HG03064 (cell line): Measurements from ENCODE around the gene TCF7L1.
"Not testable (repeated sequence)": the region's sequence is repeated elsewhere in the genome, so short reads cannot be mapped to it uniquely, and the experiment has no call there.

Experiments used
- ATAC-seq: cut with Tn5 transposase; IDR thresholded peaks from one replicate; pipeline ENCODE4 v1.9.1; 2021; ENCODE audit warnings: low read depth; ENCODE audit not compliant: unreplicated experiment

Gene TCF7L1

GRCh38 chr2:85309699-85310321, 176.6 kb downstream of the TCF7L1 start:
- no peak for ATAC-seq

GRCh38 chr2:85310330-85310729, 177.1 kb downstream of the TCF7L1 start:
- no peak for ATAC-seq

- no peak for ATAC-seq
These were observed 179.2 kb downstream of the TCF7L1 start for GRCh38 chr2:85312404-85312803.

DNA sequence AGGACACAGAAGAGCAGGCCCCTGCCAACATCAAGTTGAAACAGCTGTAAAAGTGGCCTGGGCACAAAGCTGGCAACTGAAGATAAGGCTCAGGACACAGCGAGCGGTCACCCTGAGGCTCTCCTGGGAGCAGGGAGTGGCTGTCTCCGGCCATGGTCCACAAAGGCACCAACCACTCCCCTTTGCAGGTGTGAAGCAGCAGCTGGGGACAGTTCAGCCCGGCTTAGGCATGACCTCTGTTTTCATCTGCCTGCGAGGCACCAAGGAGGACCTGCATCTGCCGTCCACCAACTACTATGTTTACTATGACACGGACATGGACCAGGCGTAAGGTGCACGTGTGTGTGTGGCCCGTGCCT, 181.7 kb downstream of the TCF7L1 start:
- ATAC-seq, result no peak

DNA sequence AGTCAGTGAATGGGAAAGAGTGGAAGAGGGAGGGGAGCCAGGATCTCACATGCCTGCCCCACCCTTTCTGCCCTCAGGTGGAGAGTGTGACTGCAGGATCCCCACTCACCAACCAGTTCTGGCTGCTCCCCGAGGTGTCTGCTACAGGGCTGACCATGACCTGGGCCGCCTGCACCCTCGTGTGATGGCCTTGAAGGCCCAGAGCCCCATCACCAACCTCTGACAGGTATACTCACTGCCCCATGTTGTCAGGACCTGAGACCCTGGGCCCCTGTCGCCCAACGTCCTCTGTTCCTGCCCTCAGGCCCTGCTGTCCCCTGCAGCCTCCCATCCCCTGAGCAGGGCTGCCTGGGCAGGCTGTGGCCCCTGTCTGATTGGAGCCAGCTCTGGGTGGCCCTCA, 182.7 kb downstream of the TCF7L1 start:
- ATAC-seq, result not testable (repeated sequence)

- ATAC-seq, result no peak
These were observed 185.3 kb downstream of the TCF7L1 start for GRCh38 chr2:85318222-85319074.

- no peak for ATAC-seq
These were observed 186.6 kb downstream of the TCF7L1 start for GRCh38 chr2:85319796-85320195.

DNA sequence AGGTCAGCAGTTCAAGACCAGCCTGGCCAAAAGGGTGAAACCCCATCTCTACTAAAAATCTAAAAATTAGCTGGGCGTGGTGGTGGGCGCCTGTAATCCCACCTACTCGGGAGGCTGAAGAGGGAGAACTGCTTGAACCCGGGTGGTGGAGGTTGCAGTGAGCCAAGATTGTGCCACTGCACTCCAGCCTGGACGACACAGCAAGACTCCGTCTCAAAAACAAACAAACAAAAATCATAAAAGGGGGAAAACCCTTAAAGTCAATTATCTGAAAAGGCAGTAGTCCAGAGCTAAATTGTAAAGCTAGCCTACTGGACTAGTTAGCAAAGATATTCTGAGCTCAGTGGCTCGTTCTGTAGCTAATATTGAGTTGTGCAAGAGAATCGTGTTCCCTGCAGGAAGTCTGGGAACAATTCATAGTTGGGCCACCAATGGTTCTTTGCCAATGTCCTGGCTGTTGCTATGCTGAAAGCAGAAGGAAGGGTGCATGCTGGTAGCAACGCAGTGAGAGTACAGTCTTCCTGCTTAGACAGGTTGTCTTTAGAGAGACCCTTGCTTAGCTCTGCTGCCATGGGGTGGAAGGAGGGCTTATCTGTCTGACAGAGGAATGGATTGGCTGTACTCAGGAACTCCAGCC, 190.3 kb downstream of the TCF7L1 start:
- no peak for ATAC-seq

DNA sequence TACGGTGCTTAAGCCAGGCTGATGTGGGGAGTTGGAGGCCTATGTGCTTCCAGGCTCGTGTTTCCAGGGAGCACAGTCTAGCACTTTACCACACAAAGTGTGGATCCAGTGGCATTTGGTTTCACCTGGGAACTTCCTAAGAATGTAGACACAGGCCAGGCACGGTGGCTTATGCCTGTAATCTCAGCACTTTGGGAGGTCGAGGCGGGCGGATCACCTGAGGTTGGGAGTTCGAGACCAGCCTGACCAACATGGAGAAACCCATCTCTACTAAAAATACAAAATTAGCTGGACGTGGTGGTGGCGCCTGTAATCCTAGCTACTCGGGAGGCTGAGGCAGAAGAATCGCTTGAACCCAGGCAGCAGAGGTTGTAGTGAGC, 190.8 kb downstream of the TCF7L1 start:
- not testable (repeated sequence) for ATAC-seq

GRCh38 chr2:85324639-85325465, 191.7 kb downstream of the TCF7L1 start:
- ATAC-seq, result no peak

- ATAC-seq, result no peak
These were observed 192.2 kb downstream of the TCF7L1 start for GRCh38 chr2:85325466-85325811.

DNA sequence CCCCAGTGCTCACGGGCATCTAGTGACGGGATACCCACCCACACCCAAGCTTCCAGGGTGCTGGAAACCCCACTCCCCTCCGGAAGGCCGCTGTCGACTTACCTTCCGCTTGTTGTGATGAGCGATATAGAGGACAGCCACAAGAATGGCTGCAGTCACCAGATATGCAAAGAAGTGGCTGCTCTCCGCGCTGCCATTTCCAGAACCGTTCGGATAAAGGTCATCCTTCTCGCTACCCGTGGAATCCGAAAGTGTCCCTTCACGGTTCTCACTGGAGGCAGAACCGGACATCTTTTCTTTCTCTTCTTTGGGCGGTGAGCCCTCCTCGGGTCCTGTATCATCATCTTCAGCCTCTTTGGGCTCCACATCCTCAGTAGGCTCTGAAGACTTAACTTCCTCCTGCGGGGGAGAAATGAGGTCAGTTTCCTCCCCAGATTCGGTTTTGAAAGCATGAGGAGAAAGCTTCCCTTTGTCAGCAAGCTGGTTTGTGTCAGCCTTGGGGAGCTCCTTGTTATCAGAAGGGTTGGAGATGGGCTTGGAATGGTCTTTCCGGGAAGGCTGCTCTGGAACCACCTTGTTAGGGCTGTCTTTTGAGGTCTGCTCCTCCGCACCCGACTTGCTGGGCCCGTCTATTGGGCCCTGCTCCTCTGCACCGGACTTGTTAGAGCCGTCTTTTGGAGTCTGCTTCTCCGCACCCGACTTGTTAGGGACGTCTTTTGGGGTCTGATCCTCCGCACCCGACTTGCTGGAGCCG, 193.4 kb downstream of the TCF7L1 start:
- no peak for ATAC-seq

DNA sequence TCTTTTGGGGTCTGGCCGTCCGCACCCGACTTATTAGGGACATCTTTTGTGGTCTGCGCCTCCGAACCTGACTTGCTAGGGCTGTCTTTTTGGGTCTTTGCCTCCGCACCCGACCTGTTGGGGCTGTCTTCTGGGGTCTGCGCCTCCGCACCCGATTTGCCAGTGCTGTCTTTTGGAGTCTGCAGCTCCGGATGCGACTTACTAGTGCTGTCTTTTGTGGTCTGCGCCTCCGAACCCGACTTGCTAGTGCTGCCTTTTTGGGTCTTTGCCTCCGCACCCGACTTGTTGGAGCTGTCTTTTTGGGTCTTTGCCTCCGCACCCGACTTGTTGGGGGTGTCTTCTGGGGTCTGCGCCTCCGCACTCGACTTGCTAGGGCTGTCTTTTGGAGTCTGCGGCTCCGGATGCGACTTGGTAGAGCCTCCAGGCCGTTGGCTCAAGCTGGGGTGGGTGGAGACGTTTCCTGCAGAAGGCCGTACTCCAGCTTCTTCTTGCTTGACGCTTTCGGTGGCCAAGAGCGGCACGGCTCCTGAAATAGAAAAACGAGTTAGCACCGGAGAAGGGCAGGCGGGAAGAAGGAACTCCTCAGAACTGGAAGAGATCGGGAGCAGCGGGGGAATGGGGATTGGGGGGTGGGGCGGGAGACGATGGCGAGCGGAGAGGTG, 194.1 kb downstream of the TCF7L1 start:
- ATAC-seq, result peak; percentile 48

- peak; percentile 88 for ATAC-seq
These were observed 194.8 kb downstream of the TCF7L1 start, which contains the start of gene TGOLN2 for GRCh38 chr2:85327822-85328617. Gene TGOLN2 (minus strand): TSS chr2:85327989. CDS start chr2:85327962, 27 bp downstream.

DNA sequence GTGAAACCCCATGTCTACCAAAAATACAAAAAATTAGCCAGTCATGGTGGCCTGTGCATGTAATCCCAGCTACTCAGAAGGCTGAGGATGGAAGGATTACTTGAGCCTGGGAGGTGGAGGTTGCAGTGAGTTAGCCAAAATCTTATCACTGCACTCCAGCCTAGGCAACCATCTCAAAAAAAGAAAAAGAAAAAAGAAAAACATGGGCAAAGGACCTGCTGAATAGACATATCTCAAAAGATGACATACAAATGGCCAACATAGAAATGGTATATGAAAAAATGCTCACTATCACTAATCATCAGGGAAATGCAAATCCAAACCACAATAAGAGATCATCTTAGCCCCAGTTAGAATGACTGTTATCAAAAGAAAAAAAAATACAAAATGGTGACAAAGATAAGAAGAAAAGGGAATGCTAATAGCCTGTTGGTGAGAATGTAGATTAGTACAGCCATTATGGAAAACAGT, 196.0 kb downstream of the TCF7L1 start:
- no peak for ATAC-seq

DNA sequence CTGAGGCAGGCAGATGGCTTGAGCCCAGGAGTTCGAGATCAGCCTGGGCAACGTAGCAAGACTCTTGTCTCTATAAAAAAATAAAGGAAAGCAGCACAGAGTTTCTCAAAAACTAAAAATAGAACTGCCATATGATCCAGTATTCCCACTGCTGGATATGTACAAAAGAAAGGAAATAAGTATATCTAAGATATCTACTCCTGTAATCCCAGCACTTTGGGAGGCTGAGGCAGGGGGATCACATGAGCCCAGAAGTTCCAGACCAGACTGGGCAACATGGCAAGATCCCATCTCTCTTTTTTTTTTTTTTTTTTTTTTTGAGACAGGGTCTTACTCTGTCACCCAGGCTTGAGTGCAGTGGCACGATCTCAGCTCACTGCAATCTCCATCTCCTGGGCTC, 196.5 kb downstream of the TCF7L1 start:
- ATAC-seq, result not testable (repeated sequence)

DNA sequence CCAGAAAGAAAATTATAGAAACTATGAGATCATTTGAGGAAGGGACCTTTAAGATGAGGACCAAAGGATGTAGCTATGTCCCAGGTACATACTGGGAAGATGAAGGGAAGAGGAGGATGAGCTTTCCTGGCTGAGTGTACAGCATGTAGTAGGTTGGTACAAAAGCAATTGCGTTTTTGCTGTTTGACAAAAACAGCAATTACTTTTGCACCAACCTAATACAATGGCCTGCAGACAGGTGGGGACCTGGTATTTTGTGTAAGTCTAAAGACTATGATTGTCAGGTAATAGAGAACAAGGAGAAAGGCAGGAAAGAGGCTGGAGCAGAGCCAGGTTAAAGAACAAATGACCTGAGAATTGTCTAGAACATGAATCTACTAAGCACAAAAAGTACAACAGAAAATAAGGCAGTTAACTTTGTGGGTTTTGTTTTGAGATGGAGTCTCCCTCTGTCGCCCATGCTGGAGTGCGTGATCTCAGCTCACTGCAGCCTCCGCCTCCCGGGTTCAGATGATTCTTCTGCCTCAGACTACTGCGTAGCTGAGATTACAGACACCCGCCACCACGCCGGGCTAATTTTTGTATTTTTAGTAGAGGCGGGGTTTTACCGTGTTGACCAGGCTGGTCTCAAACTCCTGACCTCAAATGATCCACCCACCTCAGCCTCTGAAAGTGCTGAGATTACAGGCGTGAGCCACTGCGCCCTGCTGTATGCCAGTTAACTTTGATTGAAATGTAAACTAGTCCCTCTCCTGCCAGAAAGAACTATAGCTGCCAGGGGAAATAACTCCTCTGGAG, 197.8 kb downstream of the TCF7L1 start:
- ATAC-seq, result no peak

DNA sequence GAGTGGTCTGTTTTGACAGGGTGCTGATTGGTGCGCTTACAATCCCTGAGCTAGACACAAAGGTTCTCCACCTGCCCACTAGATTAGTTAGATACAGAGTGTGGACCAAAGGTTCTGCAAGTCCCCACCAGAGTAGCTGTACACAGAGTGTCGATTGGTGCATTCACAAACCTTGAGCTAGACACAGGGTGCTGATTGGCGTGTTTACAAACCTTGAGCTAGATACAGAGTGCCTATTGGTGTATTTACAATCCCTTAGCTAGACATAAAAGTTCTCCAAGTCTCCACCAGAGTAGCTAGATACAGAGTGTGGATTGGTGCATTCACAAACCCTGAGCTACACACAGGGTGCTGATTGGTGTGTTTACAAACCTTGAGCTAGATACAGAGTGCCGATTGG, 200.7 kb downstream of the TCF7L1 start:
- ATAC-seq, result not testable (repeated sequence)
